ENCODE results near the gene DDX1.
"Not testable (repeated sequence)": the region's sequence is repeated elsewhere in the genome, so short reads cannot be mapped to it uniquely, and the experiment has no call there.

DNA sequence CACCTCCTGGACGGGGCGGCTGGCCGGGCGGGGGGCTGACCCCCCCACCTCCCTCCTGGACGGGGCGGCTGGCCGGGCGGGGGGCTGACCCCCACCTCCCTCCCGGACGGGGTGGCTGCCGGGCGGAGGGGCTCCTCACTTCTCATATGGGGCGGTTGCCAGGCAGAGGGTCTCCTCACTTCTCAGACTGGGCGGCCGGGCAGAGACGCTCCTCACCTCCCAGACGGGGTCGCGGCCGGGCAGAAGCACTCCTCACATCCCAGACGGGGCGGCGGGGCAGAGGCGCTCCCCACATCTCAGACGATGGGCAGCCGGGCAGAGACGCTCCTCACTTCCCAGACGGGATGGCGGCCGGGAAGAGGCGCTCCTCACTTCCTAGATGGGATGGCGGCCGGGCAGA, 88.5 kb downstream of the DDX1 start:
- TF ChIP-seq POLR2A (IDR thresholded peaks at IDR 0.05; ENCODE audit: extremely low read depth, insufficient read length) = not testable (repeated sequence)
- TF ChIP-seq, protein P1, sequence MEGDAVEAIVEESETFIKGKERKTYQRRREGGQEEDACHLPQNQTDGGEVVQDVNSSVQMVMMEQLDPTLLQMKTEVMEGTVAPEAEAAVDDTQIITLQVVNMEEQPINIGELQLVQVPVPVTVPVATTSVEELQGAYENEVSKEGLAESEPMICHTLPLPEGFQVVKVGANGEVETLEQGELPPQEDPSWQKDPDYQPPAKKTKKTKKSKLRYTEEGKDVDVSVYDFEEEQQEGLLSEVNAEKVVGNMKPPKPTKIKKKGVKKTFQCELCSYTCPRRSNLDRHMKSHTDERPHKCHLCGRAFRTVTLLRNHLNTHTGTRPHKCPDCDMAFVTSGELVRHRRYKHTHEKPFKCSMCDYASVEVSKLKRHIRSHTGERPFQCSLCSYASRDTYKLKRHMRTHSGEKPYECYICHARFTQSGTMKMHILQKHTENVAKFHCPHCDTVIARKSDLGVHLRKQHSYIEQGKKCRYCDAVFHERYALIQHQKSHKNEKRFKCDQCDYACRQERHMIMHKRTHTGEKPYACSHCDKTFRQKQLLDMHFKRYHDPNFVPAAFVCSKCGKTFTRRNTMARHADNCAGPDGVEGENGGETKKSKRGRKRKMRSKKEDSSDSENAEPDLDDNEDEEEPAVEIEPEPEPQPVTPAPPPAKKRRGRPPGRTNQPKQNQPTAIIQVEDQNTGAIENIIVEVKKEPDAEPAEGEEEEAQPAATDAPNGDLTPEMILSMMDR (IDR thresholded peaks at IDR 0.05; ENCODE audit: low read depth, low read length) = not testable (repeated sequence)
